Tibial nerve (tissue), 4 donors: ENCODE results near the gene GMDS. TPM values are rescaled to one million over a fixed set of nuclear protein-coding genes. Genes with fewer than 3 reads are reported as not detected.

Experiments used
- DNase-seq, 2 donors: peaks; one replicate each; pipeline ENCODE4 v3.0.0-alpha.2; 2019; ENCODE audit warnings: low spot score in 2 of 2
- H3K27ac ChIP-seq, 4 donors: fragments of 200-600 bp; sonication (generic) in 3 of 4; one replicate each; pipeline ENCODE4 v1.5.1; 2017 to 2019; ENCODE audit warnings: mild to moderate bottlenecking in 1 of 4
- H3K27me3 ChIP-seq, 2 donors: fragments of 200-600 bp; sonication (generic) in 1 of 2; one replicate each; pipeline versions ENCODE4 v1.5.1 to v1.6.0; 2017 to 2019
- H3K36me3 ChIP-seq, 3 donors: fragments of 200-600 bp; sonication (generic); one replicate each; pipeline ENCODE4 v1.5.1; 2018 to 2019
- H3K4me1 ChIP-seq, 4 donors: fragments of 200-600 bp; sonication (generic) in 3 of 4; one replicate each; pipeline ENCODE4 v1.5.1; 2017 to 2019
- H3K4me3 ChIP-seq, 4 donors: fragments of 200-600 bp; sonication (generic) in 3 of 4; one replicate each; pipeline ENCODE4 v1.5.1; 2017 to 2019; ENCODE audit warnings: mild to moderate bottlenecking in 1 of 4, moderate library complexity in 1 of 4
- H3K9me3 ChIP-seq, 4 donors: fragments of 200-600 bp; sonication (generic) in 3 of 4; one replicate each; pipeline ENCODE4 v1.5.1; 2017 to 2019
- CTCF ChIP-seq, 5 experiments: fragments of 200-600 bp in 3 of 5; fragments of 450-650 bp in 2 of 5; sonication (generic) in 3 of 5; IDR thresholded peaks; one replicate each; pipeline ENCODE4 v1.5.1; 2016 to 2019; ENCODE audit warnings: antibody characterized with exemption in 5 of 5, mild to moderate bottlenecking in 3 of 5, moderate library complexity in 2 of 5
- EP300 ChIP-seq, 2 donors: sonication (generic); formaldehyde crosslinking; IDR thresholded peaks; one replicate each; pipeline ENCODE4 v1.6.1; 2017; ENCODE audit warnings: antibody characterized with exemption in 2 of 2, mild to moderate bottlenecking in 1 of 2
- POLR2A ChIP-seq, 2 donors: fragments of 450-650 bp; IDR thresholded peaks; one replicate each; pipeline ENCODE4 v1.6.1; 2017; ENCODE audit warnings: antibody characterized with exemption in 2 of 2, mild to moderate bottlenecking in 2 of 2, moderate library complexity in 2 of 2
- WGBS, 2 donors: methylation state at CpG; one replicate each; pipeline ENCODE4 v1.1.5; 2018; 5-methylcytosine and 5-hydroxymethylcytosine counted together
- total RNA-seq, 4 donors: library from RNA; depleted of rRNA; stranded (reverse); fragments of >200 nt; gene quantifications; one replicate each; pipeline ENCODE4 v1.1.0, GENCODE V29; 2016

GMDS gene
- total RNA-seq, 4 donors from 2014 or later = 14.9 to 46.5 (median 32.8) TPM

GRCh38 chr6:1593286-1593957 lies 652.0 kb downstream of the GMDS start:
- no peaks in the 10 kb centered on the region for H3K36me3 ChIP-seq
- no peak overlapping the region for H3K4me3 ChIP-seq
- no peaks in the 10 kb centered on the region for H3K9me3 ChIP-seq
- H3K27me3 ChIP-seq = peaks cover 0 to 64% of the 10 kb centered on the region in 2 donors
- no peak for DNase-seq
- 70 to 80% methylated on average over 20 of the region's 20 CpGs for WGBS, 2 donors
- no peak overlapping the region for H3K27ac ChIP-seq
- H3K4me1 ChIP-seq = peaks cover 0 to 13% (median 6%) of the 10 kb centered on the region in 4 donors
- TF ChIP-seq EP300 (IDR thresholded peaks at IDR 0.05) = no peak
- no peak for TF ChIP-seq CTCF (IDR thresholded peaks at IDR 0.05)
- TF ChIP-seq POLR2A (IDR thresholded peaks at IDR 0.05) = no peak

- WGBS, 2 donors = 88 to 92% methylated on average over 8 of the region's 8 CpGs
- peaks cover 0 to 64% of the 10 kb centered on the region in 2 donors for H3K27me3 ChIP-seq
- no peak overlapping the region for H3K27ac ChIP-seq
- no peak for DNase-seq
- H3K36me3 ChIP-seq = no peaks in the 10 kb centered on the region
- no peak for TF ChIP-seq EP300 (IDR thresholded peaks at IDR 0.05)
- TF ChIP-seq CTCF (IDR thresholded peaks at IDR 0.05) = no peak
- peaks cover 0 to 13% (median 6%) of the 10 kb centered on the region in 4 donors for H3K4me1 ChIP-seq
- no peak overlapping the region for H3K4me3 ChIP-seq
- H3K9me3 ChIP-seq = no peaks in the 10 kb centered on the region
These were observed 652.6 kb downstream of the GMDS start for GRCh38 chr6:1592852-1593251.

- no peak for DNase-seq
- H3K27me3 ChIP-seq = peaks cover 0 to 58% of the 10 kb centered on the region in 2 donors
- no peaks in the 10 kb centered on the region for H3K36me3 ChIP-seq
- no peak overlapping the region for H3K27ac ChIP-seq
- WGBS, 2 donors = 89% methylated on average over 5 to 6 of the region's 6 CpGs
- no peak for TF ChIP-seq POLR2A (IDR thresholded peaks at IDR 0.05)
- TF ChIP-seq EP300 (IDR thresholded peaks at IDR 0.05) = no peak
- TF ChIP-seq CTCF (IDR thresholded peaks at IDR 0.05) = no peak
- no peak overlapping the region for H3K4me3 ChIP-seq
- H3K4me1 ChIP-seq = peaks cover 0 to 13% (median 6%) of the 10 kb centered on the region in 4 donors
- H3K9me3 ChIP-seq = no peaks in the 10 kb centered on the region
These were observed 653.5 kb downstream of the GMDS start for GRCh38 chr6:1591926-1592325.

GRCh38 chr6:1591243-1591642 lies 654.2 kb downstream of the GMDS start:
- no peak for DNase-seq
- no peaks in the 10 kb centered on the region for H3K9me3 ChIP-seq
- H3K4me3 ChIP-seq = no peak overlapping the region
- H3K36me3 ChIP-seq = no peaks in the 10 kb centered on the region
- peaks cover 0 to 54% of the 10 kb centered on the region in 2 donors for H3K27me3 ChIP-seq
- H3K4me1 ChIP-seq = peaks cover 0 to 10% (median 4%) of the 10 kb centered on the region in 4 donors
- H3K27ac ChIP-seq = no peak overlapping the region
- WGBS, 2 donors = 88 to 93% methylated on average over 5 of the region's 5 CpGs
- TF ChIP-seq CTCF (IDR thresholded peaks at IDR 0.05) (no peak), EP300 (IDR thresholded peaks at IDR 0.05) (no peak), POLR2A (IDR thresholded peaks at IDR 0.05) (no peak)

GRCh38 chr6:1590580-1590979 lies 654.8 kb downstream of the GMDS start:
- Histone ChIP-seq H3K27me3 (peaks cover 0 to 48% of the 10 kb centered on the region in 2 donors), H3K36me3 (no peaks in the 10 kb centered on the region), H3K27ac (no peak overlapping the region), H3K4me1 (peaks cover 0 to 4% (median 0%) of the 10 kb centered on the region in 4 donors), H3K4me3 (no peak overlapping the region), H3K9me3 (no peaks in the 10 kb centered on the region)
- DNase-seq = no peak
- TF ChIP-seq POLR2A (IDR thresholded peaks at IDR 0.05) (no peak), EP300 (IDR thresholded peaks at IDR 0.05) (no peak), CTCF (IDR thresholded peaks at IDR 0.05) (no peak)
- 93 to 96% methylated on average over 9 of the region's 9 CpGs for WGBS, 2 donors
